K562 (cell line): ENCODE data around the gene DENND10. TPM values are rescaled to one million over a fixed set of nuclear protein-coding genes. Genes with fewer than 3 reads are reported as not detected.

Experiments
- BCOR ChIP-seq: fragments of 450-650 bp; IDR thresholded peaks from 2 replicates; pipeline ENCODE4 v1.6.1; 2016
- CBX5 ChIP-seq: IDR thresholded peaks from 2 replicates; pipeline ENCODE4 v1.6.1; 2014; ENCODE audit warnings: low read depth, borderline replicate concordance
- GATA2 ChIP-seq: sonication (generic); formaldehyde crosslinking; IDR thresholded peaks from 2 replicates; pipeline ENCODE4 v1.4.0; 2020; ENCODE audit warnings: mild to moderate bottlenecking, missing genetic modification reagents
- HLTF ChIP-seq: fragments of 450-650 bp; IDR thresholded peaks from 2 replicates; pipeline ENCODE4 v1.6.1; 2016
- KLF16 ChIP-seq: IDR thresholded peaks from 2 replicates; pipeline ENCODE4 v1.6.1; 2016; ENCODE audit warnings: antibody characterized with exemption
- MBD1 ChIP-seq: fragments of 250-450 bp; sonication (Bioruptor Pico); IDR thresholded peaks from 2 replicates; pipeline ENCODE4 v1.8.0; 2022; ENCODE audit warnings: inconsistent platforms
- MLX ChIP-seq, 2 experiments: fragments of 450-650 bp in 1 of 2; sonication (generic) in 1 of 2; formaldehyde crosslinking; conservative IDR thresholded peaks; 2 replicates each; pipeline versions ENCODE4 v1.4.0 to v1.8.1; 2020 to 2022; ENCODE audit warnings: mild to moderate bottlenecking in 1 of 2, missing genetic modification reagents in 1 of 2
- MTA2 ChIP-seq: fragments of 450-650 bp; IDR thresholded peaks from 2 replicates; pipeline ENCODE4 v1.6.1; 2016; ENCODE audit warnings: low read depth
- NR4A1 ChIP-seq, 2 experiments: fragments of 250-450 bp in 1 of 2; fragments of 450-650 bp in 1 of 2; sonication (Bioruptor Pico) in 1 of 2; IDR thresholded peaks; 2 replicates each; pipeline versions ENCODE4 v1.4.0 to v1.6.1; 2016 to 2020; ENCODE audit warnings: mild to moderate bottlenecking in 2 of 2, missing compliant biosample characterization in 1 of 2, missing genetic modification characterization in 1 of 2, moderate library complexity in 1 of 2
- RBM17 ChIP-seq: fragments of 200-400 bp; formaldehyde crosslinking; IDR thresholded peaks from 2 replicates; pipeline ENCODE4 v1.6.1; 2017; ENCODE audit warnings: low read depth, mild to moderate bottlenecking, low read length, borderline replicate concordance
- RBM34 ChIP-seq: fragments of 200-400 bp; formaldehyde crosslinking; IDR thresholded peaks from 2 replicates; pipeline ENCODE4 v1.6.1; 2018; ENCODE audit warnings: low read length, borderline replicate concordance; ENCODE audit not compliant: insufficient read depth
- SIRT6 ChIP-seq: IDR thresholded peaks from one replicate; pipeline ENCODE4 v1.6.1; 2012; ENCODE audit warnings: low read depth, mild to moderate bottlenecking, control low read depth, inconsistent platforms, low read length, moderate library complexity
- SMAD3 ChIP-seq: fragments of 450-650 bp; formaldehyde crosslinking; conservative IDR thresholded peaks from 2 replicates; pipeline ENCODE4 v1.4.0; 2020; ENCODE audit warnings: mild to moderate bottlenecking
- TFAM ChIP-seq: fragments of 250-450 bp; sonication (Bioruptor Pico); conservative IDR thresholded peaks from 2 replicates; pipeline ENCODE4 v1.5.0; 2021; ENCODE audit warnings: mild to moderate bottlenecking, moderate library complexity
- WHSC1 ChIP-seq: IDR thresholded peaks from one replicate; pipeline ENCODE4 v1.6.1; 2012; ENCODE audit warnings: low read length, control low read depth, inconsistent platforms
- ZBTB7A ChIP-seq: IDR thresholded peaks from 2 replicates; pipeline ENCODE4 v1.6.1; 2011; ENCODE audit warnings: low read depth, mild to moderate bottlenecking, low read length, moderate library complexity, borderline replicate concordance; ENCODE audit not compliant: control insufficient read depth
- ZFP91 ChIP-seq: sonication (generic); formaldehyde crosslinking; IDR thresholded peaks from 2 replicates; pipeline ENCODE4 v1.8.0; 2022; ENCODE audit warnings: mild to moderate bottlenecking, missing genetic modification reagents
- ZNF133 ChIP-seq: fragments of 250-450 bp; sonication (Bioruptor Pico); IDR thresholded peaks from 2 replicates; pipeline ENCODE4 v1.4.0; 2020; ENCODE audit warnings: mild to moderate bottlenecking
- ZNF212 ChIP-seq: fragments of 450-650 bp; formaldehyde crosslinking; IDR thresholded peaks from 2 replicates; pipeline ENCODE4 v1.4.0; 2020; ENCODE audit warnings: mild to moderate bottlenecking
- ZNF324 ChIP-seq: fragments of 250-450 bp; sonication (Bioruptor Pico); IDR thresholded peaks from 2 replicates; pipeline ENCODE4 v1.4.0; 2020; ENCODE audit warnings: mild to moderate bottlenecking
- ZNF57 ChIP-seq: fragments of 450-650 bp; formaldehyde crosslinking; IDR thresholded peaks from 2 replicates; pipeline ENCODE4 v1.4.0; 2020; ENCODE audit warnings: mild to moderate bottlenecking, moderate library complexity
- ZNF740 ChIP-seq, 3 experiments: fragments of 200-800 bp in 1 of 3; sonication (Bioruptor generic) in 1 of 3; sonication (generic) in 1 of 3; formaldehyde crosslinking in 1 of 3; IDR thresholded peaks; 2 replicates each; pipeline versions ENCODE4 v1.6.1 to v1.8.0; 2016 to 2022; ENCODE audit warnings: mild to moderate bottlenecking in 2 of 3, missing compliant biosample characterization in 2 of 3, missing genetic modification characterization in 2 of 3, missing genetic modification reagents in 1 of 3
- ZNF77 ChIP-seq: fragments of 250-450 bp; sonication (Bioruptor Pico); IDR thresholded peaks from 2 replicates; pipeline ENCODE4 v1.5.0; 2020
- polyA plus RNA-seq, 8 experiments: library from polyadenylated mRNA; depleted of rRNA in 4 of 8; stranded (reverse) in 5 of 8; unstranded in 3 of 8; fragments of >200 nt; fragmentation: Nextera tagmentation in 2 of 8; fragmentation: Illumina TruSeq in 1 of 8; extraction: Ambion mirVana in 2 of 8; extraction: Trizol in 1 of 8; gene quantifications; 2 replicates each; pipeline versions ENCODE4 v1.2.1 to v1.2.3, GENCODE V29; 2011 to 2014; ENCODE audit warnings: inconsistent platforms in 1 of 8, missing spikeins in 1 of 8
- total RNA-seq, 7 experiments: library from RNA; depleted of rRNA in 6 of 7; stranded (reverse); fragments of >200 nt in 6 of 7; fragmentation: Illumina TruSeq in 2 of 7; extraction: Trizol in 2 of 7; gene quantifications; 2 replicates each; pipeline versions ENCODE4 v1.2.1 to v1.2.3, GENCODE V29; 2011 to 2021; ENCODE audit warnings: low replicate concordance in 1 of 7

DENND10 gene
- total and polyA plus RNA-seq, 9 of the 15 experiments (the other 6 are each of a cell fraction or from before 2014, with no cell fraction given) = 9.4 to 20.0 (median 12.5) TPM

GRCh38 chr10:119165171-119166117, 61.5 kb downstream of the DENND10 start, which contains the start of gene SFXN4 (continued):
- TF ChIP-seq ZNF740 (CRISPR knock-in tag; IDR thresholded peaks at IDR 0.05) (no peak), ZNF740 (tag; IDR thresholded peaks at IDR 0.05) (no peak), ZBTB7A (peak; percentile 43; the same call in 1 of the 2 replicates), NR4A1 (CRISPR knock-in tag; IDR thresholded peaks at IDR 0.05) (no peak), NR4A1 (tag; IDR thresholded peaks at IDR 0.05) (no peak), SMAD3 (no peak), ZNF212 (CRISPR knock-in tag) (no peak), RBM17 (no peak), GATA2 (CRISPR knock-in tag) (no peak), WHSC1 (no peak), ZNF57 (CRISPR knock-in tag) (no peak), ZNF133 (CRISPR knock-in tag) (no peak), ZFP91 (CRISPR knock-in tag) (no peak), TFAM (CRISPR knock-in tag) (no peak), MTA2 (no peak), ZNF77 (CRISPR knock-in tag) (no peak), KLF16 (no peak), BCOR (no peak), HLTF (no peak), RBM34 (no peak), MLX (CRISPR knock-in tag; conservative IDR thresholded peaks at IDR 0.05) (no peak), SIRT6 (no peak), MBD1 (CRISPR knock-in tag) (no peak), ZNF324 (CRISPR knock-in tag) (no peak), CBX5 (no peak)
